Neural progenitor cell (in vitro differentiated cells): ENCODE data around the gene RNF187.

Experiments used
- CTCF ChIP-seq: fragments of 200-600 bp; sonication (generic); IDR thresholded peaks from 2 replicates; pipeline ENCODE4 v1.5.1; 2017; ENCODE audit warnings: antibody characterized with exemption, mild to moderate bottlenecking
- EZH2 ChIP-seq: fragments of 200-600 bp; sonication (generic); IDR thresholded peaks from 2 replicates; pipeline ENCODE4 v1.6.1; 2017; ENCODE audit warnings: antibody characterized with exemption, mild to moderate bottlenecking, moderate library complexity

- TF ChIP-seq CTCF: no peak
- no peak for TF ChIP-seq EZH2
These were observed 49.7 kb upstream of the RNF187 start for GRCh38 chr1:228437424-228437962.
